HepG2 (cell line): ENCODE data around the gene BTG2. TPM values are rescaled to one million over a fixed set of nuclear protein-coding genes. Genes with fewer than 3 reads are reported as not detected.

Experiments used
- ATAD3A ChIP-seq: sonication (generic); formaldehyde crosslinking; IDR thresholded peaks from 2 replicates; pipeline ENCODE4 v1.4.0; 2020; ENCODE audit warnings: missing genetic modification reagents
- HMGXB3 ChIP-seq: sonication (generic); formaldehyde crosslinking; IDR thresholded peaks from 2 replicates; pipeline ENCODE4 v1.4.0; 2020; ENCODE audit warnings: missing genetic modification reagents, borderline replicate concordance
- HOXD1 ChIP-seq: sonication (generic); formaldehyde crosslinking; IDR thresholded peaks from 2 replicates; pipeline ENCODE4 v1.5.0; 2020; ENCODE audit warnings: missing genetic modification reagents
- MAX ChIP-seq: IDR thresholded peaks from 2 replicates; pipeline ENCODE4 v1.6.1; 2012; ENCODE audit warnings: inconsistent platforms
- MED8 ChIP-seq: sonication (generic); formaldehyde crosslinking; IDR thresholded peaks from 2 replicates; pipeline ENCODE4 v1.8.1; 2023; ENCODE audit warnings: mild to moderate bottlenecking, missing genetic modification reagents; ENCODE audit not compliant: insufficient replicate concordance
- PCBP1 ChIP-seq: fragments of 200-400 bp; formaldehyde crosslinking; IDR thresholded peaks from 2 replicates; pipeline ENCODE4 v1.6.1; 2017; ENCODE audit warnings: mild to moderate bottlenecking, low read depth, low read length, borderline replicate concordance
- PCBP2 ChIP-seq: fragments of 200-400 bp; formaldehyde crosslinking; optimal IDR thresholded peaks from 2 replicates; pipeline ENCODE3; 2018; ENCODE audit warnings: low read length, low read depth; ENCODE audit not compliant: poor library complexity, severe bottlenecking
- PITX1 ChIP-seq: sonication (generic); formaldehyde crosslinking; IDR thresholded peaks from 2 replicates; pipeline ENCODE4 v1.5.1; 2020; ENCODE audit warnings: mild to moderate bottlenecking, missing genetic modification reagents
- REXO4 ChIP-seq: sonication (generic); formaldehyde crosslinking; IDR thresholded peaks from 2 replicates; pipeline ENCODE4 v1.8.0; 2022; ENCODE audit warnings: missing genetic modification reagents, mild to moderate bottlenecking, borderline replicate concordance
- SMARCC2 ChIP-seq: fragments of 450-650 bp; IDR thresholded peaks from 2 replicates; pipeline ENCODE4 v1.6.1; 2017; ENCODE audit warnings: antibody characterized with exemption, mild to moderate bottlenecking
- SRF ChIP-seq: IDR thresholded peaks from 2 replicates; pipeline ENCODE4 v1.6.1; 2011; ENCODE audit warnings: mild to moderate bottlenecking, low read depth, low read length, moderate library complexity
- STAT6 ChIP-seq: sonication (generic); formaldehyde crosslinking; IDR thresholded peaks from 2 replicates; pipeline ENCODE4 v1.4.0; 2020; ENCODE audit warnings: missing genetic modification reagents, mild to moderate bottlenecking, borderline replicate concordance
- ZBTB34 ChIP-seq: sonication (generic); formaldehyde crosslinking; IDR thresholded peaks from 2 replicates; pipeline ENCODE4 v1.8.0; 2022; ENCODE audit warnings: mild to moderate bottlenecking, missing genetic modification reagents
- ZFY ChIP-seq: sonication (generic); formaldehyde crosslinking; IDR thresholded peaks from 2 replicates; pipeline ENCODE4 v1.4.0; 2020; ENCODE audit warnings: missing genetic modification reagents
- ZGPAT ChIP-seq: IDR thresholded peaks from 2 replicates; pipeline ENCODE4 v1.6.1; 2016; ENCODE audit warnings: mild to moderate bottlenecking
- ZMYM4 ChIP-seq: sonication (generic); formaldehyde crosslinking; IDR thresholded peaks from 2 replicates; pipeline ENCODE4 v1.8.1; 2023; ENCODE audit warnings: mild to moderate bottlenecking, missing genetic modification reagents
- ZNF143 ChIP-seq: sonication (generic); formaldehyde crosslinking; IDR thresholded peaks from 2 replicates; pipeline ENCODE4 v1.4.0; 2020; ENCODE audit warnings: missing genetic modification reagents
- ZNF207 ChIP-seq: fragments of 450-650 bp; IDR thresholded peaks from 2 replicates; pipeline ENCODE4 v1.6.1; 2016; ENCODE audit warnings: antibody characterized with exemption, borderline replicate concordance
- ZNF619 ChIP-seq: sonication (generic); formaldehyde crosslinking; IDR thresholded peaks from 2 replicates; pipeline ENCODE4 v1.4.0; 2020; ENCODE audit warnings: mild to moderate bottlenecking, missing genetic modification reagents
- polyA plus RNA-seq, 8 experiments: library from polyadenylated mRNA; depleted of rRNA in 3 of 8; stranded (reverse) in 7 of 8; unstranded in 1 of 8; fragments of >200 nt; fragmentation: Illumina TruSeq in 4 of 8; extraction: Trizol in 4 of 8; gene quantifications; 2 replicates each; pipeline versions ENCODE4 v1.2.1 to v1.2.3, GENCODE V29; 2011 to 2016; ENCODE audit warnings: low read depth in 4 of 8, missing spikeins in 1 of 8, mixed read lengths in 1 of 8; ENCODE audit not compliant: insufficient read depth in 1 of 8
- total RNA-seq, 5 experiments: library from RNA; depleted of rRNA; stranded (reverse); fragments of >200 nt; fragmentation: Illumina TruSeq; extraction: Trizol; gene quantifications; 2 replicates each; pipeline ENCODE4 v1.2.3, GENCODE V29; 2016; ENCODE audit warnings: low read depth in 1 of 5

The BTG2 gene
- total and polyA plus RNA-seq, 2 of the 13 experiments (the other 11 are each of a cell fraction or from before 2014, with no cell fraction given) = 13.6 to 18.3 TPM

GRCh38 chr1:203326830-203327683, 21.7 kb downstream of the BTG2 start (continued):
- TF ChIP-seq ZNF207 (no peak), ZNF619 (CRISPR knock-in tag) (no peak), PITX1 (CRISPR knock-in tag) (peak; percentile 9; the same call in 1 of the 2 replicates), ZNF143 (CRISPR knock-in tag) (no peak), REXO4 (CRISPR knock-in tag) (no peak), ATAD3A (no peak), PCBP1 (no peak), SRF (no peak), ZGPAT (CRISPR knock-in tag) (no peak), MAX (peak; percentile 46), HMGXB3 (no peak), MED8 (no peak), ZFY (CRISPR knock-in tag) (no peak), PCBP2 (no peak), ZBTB34 (CRISPR knock-in tag) (no peak), ZMYM4 (CRISPR knock-in tag) (peak; percentile 23; the same call in 1 of the 2 replicates), SMARCC2 (no peak), STAT6 (no peak), HOXD1 (CRISPR knock-in tag) (no peak)
